HEK293 (cell line): ENCODE data around the gene STYXL1.

Source experiments
- CTCF ChIA-PET: fragments of 350-600 bp; formaldehyde crosslinking; extraction: SDS; loops from one replicate; lab custom pipeline; 2021; ENCODE audit warnings: antibody characterized with exemption; lab: Yijun Ruan, JAX
- POLR2A ChIA-PET: fragments of 300-600 bp; formaldehyde crosslinking; extraction: SDS; loops from one replicate; lab custom pipeline; 2020; ENCODE audit warnings: antibody characterized with exemption, inconsistent platforms; lab: Yijun Ruan, JAX
- H3K27ac ChIP-seq: fragments of 200-500 bp; sonication (Bioruptor generic); 2 replicates; pipeline ENCODE4 v1.5.1; 2014; ENCODE audit warnings: low read depth, low read length, control low read depth, inconsistent platforms; ENCODE audit errors: extremely low read depth
- H3K36me3 ChIP-seq, 2 experiments: fragments of 200-500 bp in 1 of 2; sonication (Bioruptor generic) in 1 of 2; 1 replicate in 1 of 2; 2 replicates in 1 of 2; pipeline ENCODE4 v1.5.1; 2014 to 2017; ENCODE audit warnings: inconsistent platforms in 2 of 2, low read length in 2 of 2; ENCODE audit not compliant: control insufficient read depth in 2 of 2, insufficient read depth in 1 of 2
- H3K4me1 ChIP-seq: fragments of 200-500 bp; sonication (Bioruptor generic); 2 replicates; pipeline ENCODE4 v1.5.1; 2014; ENCODE audit warnings: mild to moderate bottlenecking, low read length, inconsistent platforms; ENCODE audit not compliant: control insufficient read depth, insufficient read depth
- H3K4me3 ChIP-seq: 2 replicates; pipeline ENCODE4 v1.5.1; 2011; ENCODE audit warnings: low read depth, mild to moderate bottlenecking, control low read depth, low read length, moderate library complexity
- H3K9me3 ChIP-seq: fragments of 200-500 bp; sonication (Bioruptor generic); 2 replicates; pipeline ENCODE4 v1.5.1; 2014; ENCODE audit warnings: low read depth, low read length, inconsistent platforms; ENCODE audit not compliant: control insufficient read depth, insufficient read depth
- IKZF3 ChIP-seq: fragments of 450-650 bp; IDR thresholded peaks from 2 replicates; pipeline ENCODE4 v1.5.0; 2018; ENCODE audit warnings: missing biosample characterization, mild to moderate bottlenecking, missing genetic modification characterization, moderate library complexity
- SCRT1 ChIP-seq: fragments of 450-650 bp; formaldehyde crosslinking; IDR thresholded peaks from 2 replicates; pipeline ENCODE4 v1.5.1; 2016; ENCODE audit warnings: missing biosample characterization, missing genetic modification characterization, borderline replicate concordance
- SP3 ChIP-seq: fragments of 450-650 bp; formaldehyde crosslinking; IDR thresholded peaks from 2 replicates; pipeline ENCODE4 v1.5.1; 2016; ENCODE audit warnings: missing biosample characterization, missing genetic modification characterization
- ZBTB17 ChIP-seq: fragments of 450-650 bp; formaldehyde crosslinking; IDR thresholded peaks from 2 replicates; pipeline ENCODE4 v1.5.1; 2016; ENCODE audit warnings: missing biosample characterization, missing genetic modification characterization
- ZBTB7A ChIP-seq: fragments of 450-650 bp; formaldehyde crosslinking; IDR thresholded peaks from 2 replicates; pipeline ENCODE4 v1.5.1; 2016; ENCODE audit warnings: low read depth, missing biosample characterization, missing genetic modification characterization
- ZFHX2 ChIP-seq: fragments of 450-650 bp; formaldehyde crosslinking; conservative IDR thresholded peaks from 2 replicates; pipeline ENCODE4 v1.5.1; 2016; ENCODE audit warnings: missing biosample characterization, missing genetic modification characterization
- ZNF121 ChIP-seq: fragments of 450-650 bp; formaldehyde crosslinking; IDR thresholded peaks from 2 replicates; pipeline ENCODE4 v1.5.1; 2016; ENCODE audit warnings: missing biosample characterization, missing genetic modification characterization
- ZNF2 ChIP-seq: fragments of 450-650 bp; formaldehyde crosslinking; IDR thresholded peaks from 2 replicates; pipeline ENCODE4 v1.5.1; 2016; ENCODE audit warnings: missing biosample characterization, missing genetic modification characterization
- ZNF248 ChIP-seq: fragments of 450-650 bp; formaldehyde crosslinking; IDR thresholded peaks from 2 replicates; pipeline ENCODE4 v1.5.1; 2017; ENCODE audit warnings: missing biosample characterization, missing genetic modification characterization
- ZNF391 ChIP-seq: fragments of 450-650 bp; formaldehyde crosslinking; IDR thresholded peaks from 2 replicates; pipeline ENCODE4 v1.5.1; 2016; ENCODE audit warnings: low read depth, missing biosample characterization, missing genetic modification characterization, borderline replicate concordance
- ZNF394 ChIP-seq: fragments of 450-650 bp; formaldehyde crosslinking; IDR thresholded peaks from 2 replicates; pipeline ENCODE4 v1.5.1; 2016; ENCODE audit warnings: missing biosample characterization, missing genetic modification characterization, mild to moderate bottlenecking, moderate library complexity, borderline replicate concordance
- ZNF426 ChIP-seq: fragments of 450-650 bp; formaldehyde crosslinking; IDR thresholded peaks from 2 replicates; pipeline ENCODE4 v1.5.1; 2017; ENCODE audit warnings: missing biosample characterization, missing genetic modification characterization, mild to moderate bottlenecking, inconsistent platforms, moderate library complexity
- ZNF510 ChIP-seq: fragments of 450-650 bp; formaldehyde crosslinking; IDR thresholded peaks from 2 replicates; pipeline ENCODE4 v1.5.1; 2018; ENCODE audit warnings: mild to moderate bottlenecking, missing genetic modification characterization, missing biosample characterization; ENCODE audit not compliant: insufficient replicate concordance
- ZNF548 ChIP-seq: fragments of 450-650 bp; formaldehyde crosslinking; IDR thresholded peaks from 2 replicates; pipeline ENCODE4 v1.5.1; 2016; ENCODE audit warnings: missing biosample characterization, missing genetic modification characterization
- ZNF600 ChIP-seq: fragments of 450-650 bp; formaldehyde crosslinking; IDR thresholded peaks from 2 replicates; pipeline ENCODE4 v1.5.1; 2016; ENCODE audit warnings: missing biosample characterization, missing genetic modification characterization
- ZNF792 ChIP-seq: fragments of 450-650 bp; formaldehyde crosslinking; IDR thresholded peaks from 2 replicates; pipeline ENCODE4 v1.5.1; 2016; ENCODE audit warnings: missing biosample characterization, missing genetic modification characterization
- ZNF843 ChIP-seq: fragments of 450-650 bp; formaldehyde crosslinking; IDR thresholded peaks from 2 replicates; pipeline ENCODE4 v1.5.1; 2016; ENCODE audit warnings: missing biosample characterization, missing genetic modification characterization
- TF ChIP-seq, protein P1 (sequence below): fragments of 450-650 bp; formaldehyde crosslinking; IDR thresholded peaks from 2 replicates; pipeline ENCODE4 v1.5.1; 2016; ENCODE audit warnings: missing biosample characterization, missing genetic modification characterization, low read depth
- TF ChIP-seq, protein P2 (sequence below): fragments of 450-650 bp; formaldehyde crosslinking; IDR thresholded peaks from 2 replicates; pipeline ENCODE4 v1.5.1; 2016; ENCODE audit warnings: missing biosample characterization, missing genetic modification characterization
- TF ChIP-seq, protein P3 (sequence below): fragments of 450-650 bp; formaldehyde crosslinking; IDR thresholded peaks from 2 replicates; pipeline ENCODE4 v1.5.1; 2016; ENCODE audit warnings: missing biosample characterization, missing genetic modification characterization
- TF ChIP-seq, protein P4 (sequence below): fragments of 450-650 bp; formaldehyde crosslinking; IDR thresholded peaks from 2 replicates; pipeline ENCODE4 v1.5.1; 2016; ENCODE audit warnings: missing biosample characterization, missing genetic modification characterization
- TF ChIP-seq, protein P5 (sequence below): fragments of 450-650 bp; formaldehyde crosslinking; IDR thresholded peaks from 2 replicates; pipeline ENCODE4 v1.5.1; 2017; ENCODE audit warnings: missing biosample characterization, missing genetic modification characterization
- TF ChIP-seq, protein P6 (sequence below): fragments of 450-650 bp; formaldehyde crosslinking; IDR thresholded peaks from 2 replicates; pipeline ENCODE4 v1.5.1; 2016; ENCODE audit warnings: missing biosample characterization, missing genetic modification characterization

STYXL1 gene

DNA sequence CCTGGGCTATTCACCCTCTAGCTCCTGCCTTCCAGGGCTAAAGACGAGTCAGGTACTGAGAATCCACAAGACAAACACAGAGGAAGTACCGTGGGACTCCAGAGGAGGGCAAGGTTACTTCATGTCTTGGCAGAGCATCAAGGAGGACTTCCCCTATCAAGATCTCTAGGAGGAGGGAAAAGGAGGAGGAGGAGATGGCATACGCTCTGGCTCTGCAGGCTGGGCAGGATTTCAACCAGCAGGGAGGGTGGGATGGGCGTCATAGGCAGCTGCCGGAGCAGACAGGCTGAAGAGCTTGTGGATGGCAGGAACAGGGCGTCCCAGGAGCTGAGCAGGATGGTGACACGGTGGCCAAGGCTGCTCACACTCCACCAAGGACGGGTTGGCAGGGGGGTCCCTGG is 21.4 kb upstream of the STYXL1 start (continued):
- TF ChIP-seq ZBTB17 (tag by site-specific recombination), result peak; percentile 54; the same call in 1 of the 2 replicates
- TF ChIP-seq SP3 (tag by site-specific recombination), result no peak
- TF ChIP-seq ZFHX2, result no peak
- TF ChIP-seq, protein P1, sequence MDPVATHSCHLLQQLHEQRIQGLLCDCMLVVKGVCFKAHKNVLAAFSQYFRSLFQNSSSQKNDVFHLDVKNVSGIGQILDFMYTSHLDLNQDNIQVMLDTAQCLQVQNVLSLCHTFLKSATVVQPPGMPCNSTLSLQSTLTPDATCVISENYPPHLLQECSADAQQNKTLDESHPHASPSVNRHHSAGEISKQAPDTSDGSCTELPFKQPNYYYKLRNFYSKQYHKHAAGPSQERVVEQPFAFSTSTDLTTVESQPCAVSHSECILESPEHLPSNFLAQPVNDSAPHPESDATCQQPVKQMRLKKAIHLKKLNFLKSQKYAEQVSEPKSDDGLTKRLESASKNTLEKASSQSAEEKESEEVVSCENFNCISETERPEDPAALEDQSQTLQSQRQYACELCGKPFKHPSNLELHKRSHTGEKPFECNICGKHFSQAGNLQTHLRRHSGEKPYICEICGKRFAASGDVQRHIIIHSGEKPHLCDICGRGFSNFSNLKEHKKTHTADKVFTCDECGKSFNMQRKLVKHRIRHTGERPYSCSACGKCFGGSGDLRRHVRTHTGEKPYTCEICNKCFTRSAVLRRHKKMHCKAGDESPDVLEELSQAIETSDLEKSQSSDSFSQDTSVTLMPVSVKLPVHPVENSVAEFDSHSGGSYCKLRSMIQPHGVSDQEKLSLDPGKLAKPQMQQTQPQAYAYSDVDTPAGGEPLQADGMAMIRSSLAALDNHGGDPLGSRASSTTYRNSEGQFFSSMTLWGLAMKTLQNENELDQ (tag by site-specific recombination), result no peak
- no peak for TF ChIP-seq ZBTB7A (tag by site-specific recombination)
- TF ChIP-seq ZNF600 (tag by site-specific recombination), result peak; percentile 91

DNA sequence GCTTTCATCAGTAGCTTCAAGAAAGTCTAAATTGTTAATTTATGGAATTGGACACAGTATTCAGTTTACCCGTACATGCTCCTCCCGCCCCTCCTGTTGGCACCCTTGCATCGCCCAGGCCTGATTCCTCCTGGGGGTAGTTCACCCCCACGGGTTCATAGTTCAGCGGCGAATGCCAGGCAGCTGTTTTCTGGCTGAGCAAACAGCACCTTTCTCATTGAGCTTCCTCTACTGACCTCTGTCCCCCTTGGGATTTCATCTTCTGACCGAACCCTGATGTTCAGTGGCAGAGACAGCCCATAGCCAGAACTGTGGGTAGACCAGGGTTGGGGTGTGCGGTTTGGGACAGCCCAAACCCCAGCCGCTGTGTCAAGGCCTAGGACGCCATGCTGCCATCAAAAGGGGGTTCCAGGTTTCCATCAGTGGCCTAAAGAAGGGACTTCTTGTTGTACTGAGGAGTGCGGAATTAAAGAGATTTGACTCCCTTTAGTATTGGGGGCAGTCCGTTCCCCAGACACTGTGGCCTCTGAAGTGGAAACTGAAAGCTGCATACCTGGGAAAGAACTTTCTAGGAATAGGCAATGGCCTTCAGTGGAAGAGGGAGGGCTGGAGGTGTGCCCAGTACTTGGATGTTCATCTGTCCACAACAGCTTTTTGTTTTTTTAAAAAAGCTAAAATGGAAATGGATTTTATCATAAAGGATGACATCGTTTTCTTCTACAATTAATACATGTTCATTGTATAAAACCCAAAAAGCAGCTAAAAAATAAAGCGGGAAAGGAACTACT is 19.1 kb upstream of the STYXL1 start:
- CTCF ChIA-PET, result interaction anchor here (0.7 to 1.2 kb wide), 2 partner anchors 62 to 200 kb away, joined by 3 to 4 read pairs; no protein-coding TSS in a partner anchor
- no peaks in the 10 kb centered on the region for H3K9me3 ChIP-seq
- H3K36me3 ChIP-seq, result peaks cover 11 to 55% of the 10 kb centered on the region in 2 experiments
- no peak overlapping the region for H3K27ac ChIP-seq
- H3K4me1 ChIP-seq, result no peaks in the 10 kb centered on the region
- POLR2A ChIA-PET, result no interaction called here
- H3K4me3 ChIP-seq, result no peak overlapping the region
- TF ChIP-seq ZNF510 (tag by site-specific recombination) (no peak), ZNF792 (tag by site-specific recombination) (no peak), ZNF426 (tag by site-specific recombination) (no peak), ZNF548 (tag by site-specific recombination) (no peak), ZNF121 (no peak), ZNF843 (no peak), ZNF2 (tag by site-specific recombination) (no peak), ZNF391 (tag by site-specific recombination) (no peak), ZNF394 (tag by site-specific recombination) (no peak), IKZF3 (tag by site-specific recombination) (no peak), ZNF248 (tag by site-specific recombination) (no peak), SCRT1 (tag by site-specific recombination) (no peak)
- TF ChIP-seq, protein P2, sequence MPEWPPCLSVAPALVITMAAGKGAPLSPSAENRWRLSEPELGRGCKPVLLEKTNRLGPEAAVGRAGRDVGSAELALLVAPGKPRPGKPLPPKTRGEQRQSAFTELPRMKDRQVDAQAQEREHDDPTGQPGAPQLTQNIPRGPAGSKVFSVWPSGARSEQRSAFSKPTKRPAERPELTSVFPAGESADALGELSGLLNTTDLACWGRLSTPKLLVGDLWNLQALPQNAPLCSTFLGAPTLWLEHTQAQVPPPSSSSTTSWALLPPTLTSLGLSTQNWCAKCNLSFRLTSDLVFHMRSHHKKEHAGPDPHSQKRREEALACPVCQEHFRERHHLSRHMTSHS (tag by site-specific recombination), result no peak
- TF ChIP-seq, protein P3, sequence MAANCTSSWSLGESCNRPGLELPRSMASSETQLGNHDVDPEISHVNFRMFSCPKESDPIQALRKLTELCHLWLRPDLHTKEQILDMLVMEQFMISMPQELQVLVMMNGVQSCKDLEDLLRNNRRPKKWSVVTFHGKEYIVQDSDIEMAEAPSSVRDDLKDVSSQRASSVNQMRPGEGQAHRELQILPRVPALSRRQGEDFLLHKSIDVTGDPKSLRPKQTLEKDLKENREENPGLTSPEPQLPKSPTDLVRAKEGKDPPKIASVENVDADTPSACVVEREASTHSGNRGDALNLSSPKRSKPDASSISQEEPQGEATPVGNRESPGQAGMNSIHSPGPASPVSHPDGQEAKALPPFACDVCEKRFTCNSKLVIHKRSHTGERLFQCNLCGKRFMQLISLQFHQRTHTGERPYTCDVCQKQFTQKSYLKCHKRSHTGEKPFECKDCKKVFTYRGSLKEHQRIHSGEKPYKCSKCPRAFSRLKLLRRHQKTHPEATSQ, result no peak
- TF ChIP-seq, protein P4, sequence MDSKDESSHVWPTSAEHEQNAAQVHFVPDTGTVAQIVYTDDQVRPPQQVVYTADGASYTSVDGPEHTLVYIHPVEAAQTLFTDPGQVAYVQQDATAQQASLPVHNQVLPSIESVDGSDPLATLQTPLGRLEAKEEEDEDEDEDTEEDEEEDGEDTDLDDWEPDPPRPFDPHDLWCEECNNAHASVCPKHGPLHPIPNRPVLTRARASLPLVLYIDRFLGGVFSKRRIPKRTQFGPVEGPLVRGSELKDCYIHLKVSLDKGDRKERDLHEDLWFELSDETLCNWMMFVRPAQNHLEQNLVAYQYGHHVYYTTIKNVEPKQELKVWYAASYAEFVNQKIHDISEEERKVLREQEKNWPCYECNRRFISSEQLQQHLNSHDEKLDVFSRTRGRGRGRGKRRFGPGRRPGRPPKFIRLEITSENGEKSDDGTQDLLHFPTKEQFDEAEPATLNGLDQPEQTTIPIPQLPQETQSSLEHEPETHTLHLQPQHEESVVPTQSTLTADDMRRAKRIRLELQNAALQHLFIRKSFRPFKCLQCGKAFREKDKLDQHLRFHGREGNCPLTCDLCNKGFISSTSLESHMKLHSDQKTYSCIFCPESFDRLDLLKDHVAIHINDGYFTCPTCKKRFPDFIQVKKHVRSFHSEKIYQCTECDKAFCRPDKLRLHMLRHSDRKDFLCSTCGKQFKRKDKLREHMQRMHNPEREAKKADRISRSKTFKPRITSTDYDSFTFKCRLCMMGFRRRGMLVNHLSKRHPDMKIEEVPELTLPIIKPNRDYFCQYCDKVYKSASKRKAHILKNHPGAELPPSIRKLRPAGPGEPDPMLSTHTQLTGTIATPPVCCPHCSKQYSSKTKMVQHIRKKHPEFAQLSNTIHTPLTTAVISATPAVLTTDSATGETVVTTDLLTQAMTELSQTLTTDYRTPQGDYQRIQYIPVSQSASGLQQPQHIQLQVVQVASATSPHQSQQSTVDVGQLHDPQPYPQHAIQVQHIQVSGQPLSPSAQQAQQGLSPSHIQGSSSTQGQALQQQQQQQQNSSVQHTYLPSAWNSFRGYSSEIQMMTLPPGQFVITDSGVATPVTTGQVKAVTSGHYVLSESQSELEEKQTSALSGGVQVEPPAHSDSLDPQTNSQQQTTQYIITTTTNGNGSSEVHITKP (tag by site-specific recombination), result no peak
- TF ChIP-seq, protein P5, sequence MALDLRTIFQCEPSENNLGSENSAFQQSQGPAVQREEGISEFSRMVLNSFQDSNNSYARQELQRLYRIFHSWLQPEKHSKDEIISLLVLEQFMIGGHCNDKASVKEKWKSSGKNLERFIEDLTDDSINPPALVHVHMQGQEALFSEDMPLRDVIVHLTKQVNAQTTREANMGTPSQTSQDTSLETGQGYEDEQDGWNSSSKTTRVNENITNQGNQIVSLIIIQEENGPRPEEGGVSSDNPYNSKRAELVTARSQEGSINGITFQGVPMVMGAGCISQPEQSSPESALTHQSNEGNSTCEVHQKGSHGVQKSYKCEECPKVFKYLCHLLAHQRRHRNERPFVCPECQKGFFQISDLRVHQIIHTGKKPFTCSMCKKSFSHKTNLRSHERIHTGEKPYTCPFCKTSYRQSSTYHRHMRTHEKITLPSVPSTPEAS, result no peak
- TF ChIP-seq, protein P6, sequence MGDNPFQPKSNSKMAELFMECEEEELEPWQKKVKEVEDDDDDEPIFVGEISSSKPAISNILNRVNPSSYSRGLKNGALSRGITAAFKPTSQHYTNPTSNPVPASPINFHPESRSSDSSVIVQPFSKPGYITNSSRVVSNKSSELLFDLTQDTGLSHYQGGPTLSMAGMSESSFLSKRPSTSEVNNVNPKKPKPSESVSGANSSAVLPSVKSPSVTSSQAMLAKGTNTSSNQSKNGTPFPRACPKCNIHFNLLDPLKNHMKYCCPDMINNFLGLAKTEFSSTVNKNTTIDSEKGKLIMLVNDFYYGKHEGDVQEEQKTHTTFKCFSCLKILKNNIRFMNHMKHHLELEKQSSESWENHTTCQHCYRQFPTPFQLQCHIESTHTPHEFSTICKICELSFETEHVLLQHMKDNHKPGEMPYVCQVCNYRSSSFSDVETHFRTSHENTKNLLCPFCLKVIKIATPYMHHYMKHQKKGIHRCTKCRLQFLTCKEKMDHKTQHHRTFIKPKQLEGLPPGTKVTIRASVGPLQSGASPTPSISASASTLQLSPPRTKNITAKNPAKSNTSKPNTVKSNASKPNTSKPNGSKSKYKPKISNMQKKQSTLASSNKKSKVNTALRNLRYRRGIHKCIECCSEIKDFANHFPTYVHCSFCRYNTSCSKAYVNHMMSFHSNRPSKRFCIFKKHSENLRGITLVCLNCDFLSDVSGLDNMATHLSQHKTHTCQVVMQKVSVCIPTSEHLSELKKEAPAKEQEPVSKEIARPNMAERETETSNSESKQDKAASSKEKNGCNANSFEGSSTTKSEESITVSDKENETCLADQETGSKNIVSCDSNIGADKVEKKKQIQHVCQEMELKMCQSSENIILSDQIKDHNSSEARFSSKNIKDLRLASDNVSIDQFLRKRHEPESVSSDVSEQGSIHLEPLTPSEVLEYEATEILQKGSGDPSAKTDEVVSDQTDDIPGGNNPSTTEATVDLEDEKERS (tag by site-specific recombination), result no peak
